ENCODE data around the gene FBLN2. TPM values are rescaled to one million over a fixed set of nuclear protein-coding genes. Genes with fewer than 3 reads are reported as not detected.

Gene FBLN2
- total and polyA plus RNA-seq, 5 donors from 2014 or later: not detected

- no peak overlapping the region for H3K4me3 ChIP-seq (ENCODE audit: low read depth, low read length)
- no peaks in the 10 kb centered on the region for H3K4me1 ChIP-seq (ENCODE audit: control insufficient read depth, insufficient read depth, low read length, poor library complexity, severe bottlenecking)
- no peak overlapping the region for H3K27ac ChIP-seq (ENCODE audit: insufficient read depth, low read length, poor library complexity, severe bottlenecking)
- Mint-ChIP-seq H3K36me3 (no peaks in the 10 kb centered on the region), H3K27me3 (peaks cover 6% of the 10 kb centered on the region), H3K27ac (no peak overlapping the region), H3K4me3 (no peak overlapping the region), H3K4me1 (no peaks in the 10 kb centered on the region), H3K9me3 (no peaks in the 10 kb centered on the region)
- H3K9me3 ChIP-seq (ENCODE audit: control insufficient read depth in 2 of 2, low read length in 2 of 2): no peaks in the 10 kb centered on the region
- H3K36me3 ChIP-seq (ENCODE audit: control insufficient read depth, insufficient read depth, low read length): no peaks in the 10 kb centered on the region
- ATAC-seq (ENCODE audit: low read depth in 2 of 2) (no peak), DNase-seq (no peak)
- no peaks in the 10 kb centered on the region for H3K27me3 ChIP-seq (ENCODE audit: control insufficient read depth, insufficient read depth, low read length)
Measured at GRCh38 chr3:13666227-13666619, 117.3 kb downstream of the FBLN2 start.

DNA sequence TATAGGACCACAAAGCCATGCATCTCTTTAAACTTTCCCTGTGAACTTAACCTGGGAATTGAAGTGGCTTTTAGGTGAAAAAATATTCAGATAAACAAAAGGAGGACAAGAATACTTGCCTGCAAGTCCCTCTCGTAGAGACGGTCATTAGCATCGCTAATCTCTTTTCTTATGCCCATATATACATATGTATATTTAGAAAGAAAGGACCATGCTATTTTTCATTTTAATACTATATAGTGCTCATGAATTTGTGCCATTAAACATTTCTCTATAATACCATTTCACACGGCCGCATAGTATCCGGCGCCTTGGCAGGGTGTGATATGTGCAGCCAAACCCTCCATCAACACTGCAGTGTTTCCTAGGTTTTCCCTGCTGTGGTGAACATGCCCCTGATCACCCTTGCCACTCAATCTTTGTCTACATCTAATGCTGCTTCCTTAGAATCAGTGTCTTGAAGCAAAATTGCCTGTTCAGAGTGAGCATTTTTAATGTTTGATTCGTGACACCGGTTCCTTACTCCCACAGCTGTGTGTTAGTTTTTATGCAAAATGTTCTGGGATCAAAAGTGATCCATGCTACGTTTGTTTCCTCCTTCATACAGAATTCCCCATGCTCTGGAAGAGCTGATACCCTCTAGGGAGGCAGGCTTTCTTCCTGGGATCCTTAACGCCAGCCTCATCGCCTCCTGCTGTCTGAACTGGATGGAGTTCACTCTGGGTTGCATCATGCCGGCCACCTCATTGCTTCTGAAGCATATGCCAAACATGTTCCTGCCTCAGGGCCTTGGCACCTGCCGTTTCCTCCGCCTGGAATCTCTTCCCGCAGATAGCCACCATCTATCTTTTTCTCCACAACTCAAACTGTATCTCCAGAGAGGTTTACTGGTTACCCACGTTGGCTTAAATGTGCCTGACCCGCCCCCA lies 118.1 kb downstream of the FBLN2 start:
- Histone ChIP-seq H3K36me3 (ENCODE audit: control insufficient read depth, insufficient read depth, low read length) (no peaks in the 10 kb centered on the region), H3K4me3 (ENCODE audit: low read depth, low read length) (no peak overlapping the region), H3K9me3 (ENCODE audit: control insufficient read depth in 2 of 2, low read length in 2 of 2) (no peaks in the 10 kb centered on the region), H3K4me1 (ENCODE audit: control insufficient read depth, insufficient read depth, low read length, poor library complexity, severe bottlenecking) (no peaks in the 10 kb centered on the region), H3K27me3 (ENCODE audit: control insufficient read depth, insufficient read depth, low read length) (no peaks in the 10 kb centered on the region), H3K27ac (ENCODE audit: insufficient read depth, low read length, poor library complexity, severe bottlenecking) (no peak overlapping the region)
- Mint-ChIP-seq H3K36me3 (no peaks in the 10 kb centered on the region), H3K9me3 (no peaks in the 10 kb centered on the region), H3K4me3 (no peak overlapping the region), H3K27ac (peak overlapping the region in 2 of 3 donors; percentile 3 to 42), H3K4me1 (no peaks in the 10 kb centered on the region), H3K27me3 (peaks cover 6% of the 10 kb centered on the region)
- no peak for ATAC-seq (ENCODE audit: low read depth in 2 of 2)
- DNase-seq: no peak

GRCh38 chr3:13668136-13668535 lies 119.2 kb downstream of the FBLN2 start:
- peaks cover 2% of the 10 kb centered on the region for H3K27me3 ChIP-seq (ENCODE audit: control insufficient read depth, insufficient read depth, low read length)
- no peak for DNase-seq
- no peaks in the 10 kb centered on the region for H3K36me3 Mint-ChIP-seq
- no peak for ATAC-seq (ENCODE audit: low read depth in 2 of 2)
- no peak overlapping the region for H3K4me3 Mint-ChIP-seq
- H3K4me3 ChIP-seq (ENCODE audit: low read depth, low read length): no peak overlapping the region
- no peak overlapping the region for H3K27ac Mint-ChIP-seq
- no peaks in the 10 kb centered on the region for H3K9me3 ChIP-seq (ENCODE audit: control insufficient read depth in 2 of 2, low read length in 2 of 2)
- H3K27ac ChIP-seq (ENCODE audit: insufficient read depth, low read length, poor library complexity, severe bottlenecking): no peak overlapping the region
- no peaks in the 10 kb centered on the region for H3K36me3 ChIP-seq (ENCODE audit: control insufficient read depth, insufficient read depth, low read length)
- H3K27me3 Mint-ChIP-seq: peaks cover 6% of the 10 kb centered on the region
- H3K4me1 ChIP-seq (ENCODE audit: control insufficient read depth, insufficient read depth, low read length, poor library complexity, severe bottlenecking): no peaks in the 10 kb centered on the region
- no peaks in the 10 kb centered on the region for H3K4me1 Mint-ChIP-seq
- no peaks in the 10 kb centered on the region for H3K9me3 Mint-ChIP-seq

- no peaks in the 10 kb centered on the region for H3K4me1 ChIP-seq (ENCODE audit: control insufficient read depth, insufficient read depth, low read length, poor library complexity, severe bottlenecking)
- H3K4me3 ChIP-seq (ENCODE audit: low read depth, low read length): no peak overlapping the region
- peaks cover 2% of the 10 kb centered on the region for H3K27me3 ChIP-seq (ENCODE audit: control insufficient read depth, insufficient read depth, low read length)
- Mint-ChIP-seq H3K4me1 (no peaks in the 10 kb centered on the region), H3K27ac (no peak overlapping the region), H3K36me3 (no peaks in the 10 kb centered on the region), H3K27me3 (peaks cover 12% of the 10 kb centered on the region), H3K9me3 (no peaks in the 10 kb centered on the region), H3K4me3 (no peak overlapping the region)
- ATAC-seq (ENCODE audit: low read depth in 2 of 2): no peak
- no peak overlapping the region for H3K27ac ChIP-seq (ENCODE audit: insufficient read depth, low read length, poor library complexity, severe bottlenecking)
- no peaks in the 10 kb centered on the region for H3K9me3 ChIP-seq (ENCODE audit: control insufficient read depth in 2 of 2, low read length in 2 of 2)
- no peak for DNase-seq
- no peaks in the 10 kb centered on the region for H3K36me3 ChIP-seq (ENCODE audit: control insufficient read depth, insufficient read depth, low read length)
Measured at GRCh38 chr3:13669457-13669856, 120.5 kb downstream of the FBLN2 start.

DNA sequence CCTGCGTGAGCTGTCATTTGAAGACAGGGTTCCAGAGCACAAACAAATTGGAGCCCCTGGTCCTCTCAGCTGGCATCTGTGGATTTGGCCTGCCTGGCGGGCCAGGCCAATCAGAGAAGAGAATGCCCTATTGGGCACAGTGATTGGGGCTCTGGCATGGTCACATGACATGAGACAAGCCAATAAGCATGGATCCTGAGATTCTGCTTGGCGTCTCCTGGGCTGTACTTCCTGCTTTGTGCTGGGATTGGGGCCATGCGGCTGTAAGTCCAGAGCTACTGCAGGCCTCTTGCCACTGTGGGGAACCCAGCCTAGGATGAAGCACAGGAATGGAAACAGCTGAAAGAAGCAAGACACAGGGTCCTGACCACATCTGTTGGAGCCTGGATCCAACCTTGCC lies 121.4 kb downstream of the FBLN2 start:
- no peaks in the 10 kb centered on the region for H3K36me3 ChIP-seq (ENCODE audit: control insufficient read depth, insufficient read depth, low read length)
- H3K4me1 ChIP-seq (ENCODE audit: control insufficient read depth, insufficient read depth, low read length, poor library complexity, severe bottlenecking): no peaks in the 10 kb centered on the region
- H3K9me3 ChIP-seq (ENCODE audit: control insufficient read depth in 2 of 2, low read length in 2 of 2): no peaks in the 10 kb centered on the region
- Mint-ChIP-seq H3K9me3 (no peaks in the 10 kb centered on the region), H3K4me1 (no peaks in the 10 kb centered on the region), H3K4me3 (no peak overlapping the region), H3K36me3 (no peaks in the 10 kb centered on the region), H3K27me3 (peaks cover 12% of the 10 kb centered on the region), H3K27ac (no peak overlapping the region)
- no peak overlapping the region for H3K27ac ChIP-seq (ENCODE audit: insufficient read depth, low read length, poor library complexity, severe bottlenecking)
- peaks cover 2% of the 10 kb centered on the region for H3K27me3 ChIP-seq (ENCODE audit: control insufficient read depth, insufficient read depth, low read length)
- DNase-seq (no peak), ATAC-seq (ENCODE audit: low read depth in 2 of 2) (no peak)
- H3K4me3 ChIP-seq (ENCODE audit: low read depth, low read length): no peak overlapping the region

GRCh38 chr3:13671482-13672233 lies 122.7 kb downstream of the FBLN2 start:
- Histone ChIP-seq H3K9me3 (ENCODE audit: control insufficient read depth in 2 of 2, low read length in 2 of 2) (no peaks in the 10 kb centered on the region), H3K4me3 (ENCODE audit: low read depth, low read length) (no peak overlapping the region), H3K36me3 (ENCODE audit: control insufficient read depth, insufficient read depth, low read length) (no peaks in the 10 kb centered on the region), H3K27ac (ENCODE audit: insufficient read depth, low read length, poor library complexity, severe bottlenecking) (no peak overlapping the region), H3K27me3 (ENCODE audit: control insufficient read depth, insufficient read depth, low read length) (peaks cover 2% of the 10 kb centered on the region), H3K4me1 (ENCODE audit: control insufficient read depth, insufficient read depth, low read length, poor library complexity, severe bottlenecking) (no peaks in the 10 kb centered on the region)
- no peaks in the 10 kb centered on the region for H3K36me3 Mint-ChIP-seq
- no peaks in the 10 kb centered on the region for H3K9me3 Mint-ChIP-seq
- DNase-seq: no peak
- peaks cover 12% of the 10 kb centered on the region for H3K27me3 Mint-ChIP-seq
- H3K4me3 Mint-ChIP-seq: no peak overlapping the region
- H3K27ac Mint-ChIP-seq: no peak overlapping the region
- no peak for ATAC-seq (ENCODE audit: low read depth in 2 of 2)
- H3K4me1 Mint-ChIP-seq: no peaks in the 10 kb centered on the region

- Histone ChIP-seq H3K27ac (ENCODE audit: insufficient read depth, low read length, poor library complexity, severe bottlenecking) (no peak overlapping the region), H3K4me3 (ENCODE audit: low read depth, low read length) (no peak overlapping the region), H3K9me3 (ENCODE audit: control insufficient read depth in 2 of 2, low read length in 2 of 2) (no peaks in the 10 kb centered on the region), H3K27me3 (ENCODE audit: control insufficient read depth, insufficient read depth, low read length) (peaks cover 2% of the 10 kb centered on the region), H3K4me1 (ENCODE audit: control insufficient read depth, insufficient read depth, low read length, poor library complexity, severe bottlenecking) (no peaks in the 10 kb centered on the region), H3K36me3 (ENCODE audit: control insufficient read depth, insufficient read depth, low read length) (no peaks in the 10 kb centered on the region)
- no peak for DNase-seq
- H3K27me3 Mint-ChIP-seq: peaks cover 7% of the 10 kb centered on the region
- no peak overlapping the region for H3K4me3 Mint-ChIP-seq
- H3K9me3 Mint-ChIP-seq: no peaks in the 10 kb centered on the region
- no peak overlapping the region for H3K27ac Mint-ChIP-seq
- ATAC-seq (ENCODE audit: low read depth in 2 of 2): no peak
- no peaks in the 10 kb centered on the region for H3K4me1 Mint-ChIP-seq
- no peaks in the 10 kb centered on the region for H3K36me3 Mint-ChIP-seq
Measured at GRCh38 chr3:13673207-13673606, 124.3 kb downstream of the FBLN2 start.

Data from CD4-positive, CD25-positive, alpha-beta regulatory T cell (primary cell).